Islet precursor cell (in vitro differentiated cells): ENCODE data around the gene TNNI3K.

ENCODE experiments used
- DNase-seq: peaks from one replicate; pipeline ENCODE4 v3.0.0-alpha.2; 2018

The TNNI3K gene

DNA sequence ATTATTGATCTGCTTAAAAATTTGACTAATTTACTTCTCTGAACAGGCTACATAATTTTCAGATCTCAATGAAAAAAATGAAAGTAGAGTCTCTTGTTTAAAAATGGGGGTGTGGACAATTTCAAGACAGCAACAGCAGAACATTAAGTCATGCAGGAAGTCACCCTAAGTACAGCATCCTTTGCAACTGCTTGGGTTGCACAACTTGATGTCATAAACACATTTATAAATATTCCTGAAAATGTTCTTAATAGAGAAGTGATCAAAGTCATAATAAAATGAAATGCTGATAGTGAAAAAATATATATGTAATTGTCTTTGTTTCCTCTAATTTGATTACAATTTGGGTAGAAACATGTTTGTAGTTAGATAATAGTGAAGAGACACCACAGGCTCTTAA is 79.3 kb downstream of the TNNI3K start:
- no peak for DNase-seq

DNA sequence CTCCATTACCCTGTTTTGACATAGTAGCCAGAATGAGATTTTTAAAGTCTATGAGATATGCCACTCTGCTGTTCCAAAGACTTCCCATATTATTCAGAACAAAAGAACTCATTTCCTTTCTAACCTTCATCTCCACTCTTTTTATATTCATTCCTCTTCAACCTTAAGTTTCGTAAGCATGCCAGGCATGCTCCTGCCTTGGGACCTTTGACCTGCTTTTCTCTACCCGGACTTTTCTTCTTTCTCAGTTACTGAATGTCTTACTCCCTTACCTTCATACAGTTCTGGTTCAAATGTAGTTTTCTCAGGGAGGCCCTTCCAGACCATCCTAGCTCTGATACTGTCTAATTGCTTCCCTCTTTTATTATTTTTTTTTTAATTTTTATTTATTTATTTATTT is 81.1 kb downstream of the TNNI3K start:
- DNase-seq, result no peak

DNA sequence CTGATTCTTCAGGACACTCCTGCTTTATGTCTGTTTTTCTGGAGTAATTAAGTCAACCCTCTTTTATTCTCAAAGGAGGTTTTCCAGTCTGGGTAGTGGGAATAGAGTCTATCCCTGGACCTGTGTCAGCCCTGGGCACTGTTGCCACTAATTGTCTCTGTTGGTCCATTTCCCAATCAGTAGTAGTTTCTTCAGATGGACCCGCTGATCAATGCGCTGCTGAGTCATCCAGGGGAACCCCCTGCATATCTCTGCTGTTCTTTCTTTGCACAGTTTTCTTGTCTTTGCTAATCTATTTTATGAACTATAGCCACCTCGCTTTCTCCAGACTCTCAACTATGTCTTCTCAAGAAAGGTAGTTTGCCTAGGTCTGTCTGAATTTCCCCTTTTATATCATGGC is 82.5 kb downstream of the TNNI3K start:
- DNase-seq, result no peak

DNA sequence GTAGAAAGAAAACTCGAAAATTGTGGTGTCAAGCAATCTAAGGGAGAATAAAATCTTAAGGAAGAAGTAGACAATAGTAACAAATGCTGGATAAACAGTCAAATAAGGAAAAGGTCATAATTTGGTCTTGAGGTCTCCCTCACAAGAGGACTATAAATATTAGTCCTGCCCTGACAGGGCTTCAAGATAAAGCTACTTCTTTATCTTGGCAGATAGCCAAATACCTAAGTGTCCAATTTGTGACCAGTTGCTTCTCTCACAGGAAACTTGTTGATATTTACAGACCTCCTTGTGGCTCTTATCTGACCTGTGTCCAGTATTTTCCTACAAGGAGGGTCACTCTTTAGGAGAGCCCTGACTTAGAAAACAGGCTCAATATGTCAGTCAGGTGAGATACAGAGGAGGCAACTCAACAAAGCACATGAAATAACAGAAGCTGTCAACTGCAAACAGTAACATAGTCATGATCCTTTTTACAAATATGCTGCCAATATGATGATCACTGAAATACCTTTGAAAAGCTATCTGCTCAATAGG is 88.8 kb downstream of the TNNI3K start:
- DNase-seq, result no peak

DNA sequence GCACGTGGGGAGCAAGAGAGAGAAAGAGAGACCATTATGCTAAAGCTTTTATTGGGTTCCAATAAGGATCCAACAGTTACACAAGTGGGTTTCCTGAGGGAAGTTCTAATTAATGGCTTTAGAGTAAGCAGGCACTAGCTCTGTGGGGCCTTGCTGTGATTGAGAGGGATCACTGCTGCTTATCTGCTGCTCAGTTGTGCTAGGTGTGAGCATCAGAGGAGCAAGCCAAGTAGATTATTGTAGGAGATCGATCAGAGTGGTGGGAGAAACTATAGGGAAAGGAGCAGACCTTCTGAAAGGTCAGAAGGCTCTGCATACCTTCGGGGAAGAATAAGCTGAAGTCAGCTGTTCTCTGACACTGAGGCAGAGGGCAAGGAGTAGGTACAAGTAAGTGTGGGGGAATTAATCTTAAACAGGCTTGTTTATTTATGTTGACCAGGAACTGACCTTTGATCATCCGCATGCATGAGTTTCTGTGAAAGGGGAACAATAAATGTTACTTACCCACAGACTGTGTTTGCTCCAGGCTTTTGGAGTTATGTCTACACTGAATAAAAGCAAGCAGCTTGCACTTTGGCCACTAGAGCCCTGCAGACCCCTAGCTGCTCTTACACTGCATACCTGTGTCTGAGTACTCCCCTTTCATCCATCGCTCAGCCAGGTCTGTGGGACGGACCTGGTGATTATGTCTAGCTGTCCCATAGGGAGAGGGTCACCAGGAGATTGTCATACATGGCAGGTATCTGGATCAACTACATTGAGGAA is 89.7 kb downstream of the TNNI3K start:
- no peak for DNase-seq

DNA sequence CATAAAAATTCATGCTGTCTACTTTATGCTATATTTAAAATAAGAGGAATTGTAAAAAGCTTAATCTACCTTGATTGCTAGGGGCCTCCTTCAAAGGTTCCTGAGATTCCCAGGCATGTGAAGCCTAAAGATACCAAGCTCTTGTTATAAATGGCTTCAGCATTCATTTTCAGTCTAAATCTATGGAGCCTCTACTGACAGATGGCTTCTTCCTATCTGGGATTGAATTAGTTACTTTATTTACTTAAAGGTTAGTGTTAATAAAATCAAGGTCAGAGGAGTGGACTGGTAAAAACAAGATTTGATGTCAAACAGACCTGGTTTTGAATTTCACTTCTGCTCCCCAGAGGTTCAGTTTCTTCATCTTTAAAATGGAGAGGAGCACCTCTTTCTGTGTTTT is 93.7 kb downstream of the TNNI3K start:
- no peak for DNase-seq

DNA sequence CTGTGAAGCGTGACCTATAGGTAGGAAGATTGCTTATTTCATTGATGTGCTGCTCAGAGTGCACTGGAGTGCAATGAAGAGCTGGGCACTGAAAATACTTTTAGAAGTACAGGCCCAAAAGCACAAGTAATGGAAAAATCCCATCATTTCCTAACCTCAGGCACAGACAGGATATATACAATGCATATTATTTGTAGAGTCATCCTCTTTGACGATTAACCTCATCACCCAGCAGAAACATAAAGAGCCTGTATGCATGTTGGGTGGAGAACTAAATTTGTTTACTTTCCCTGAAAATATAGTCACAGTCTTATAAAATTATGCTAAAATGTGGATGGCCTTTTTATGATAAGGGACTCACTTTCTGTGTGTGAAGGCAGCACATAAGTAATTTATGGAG is 98.1 kb downstream of the TNNI3K start:
- no peak for DNase-seq

DNA sequence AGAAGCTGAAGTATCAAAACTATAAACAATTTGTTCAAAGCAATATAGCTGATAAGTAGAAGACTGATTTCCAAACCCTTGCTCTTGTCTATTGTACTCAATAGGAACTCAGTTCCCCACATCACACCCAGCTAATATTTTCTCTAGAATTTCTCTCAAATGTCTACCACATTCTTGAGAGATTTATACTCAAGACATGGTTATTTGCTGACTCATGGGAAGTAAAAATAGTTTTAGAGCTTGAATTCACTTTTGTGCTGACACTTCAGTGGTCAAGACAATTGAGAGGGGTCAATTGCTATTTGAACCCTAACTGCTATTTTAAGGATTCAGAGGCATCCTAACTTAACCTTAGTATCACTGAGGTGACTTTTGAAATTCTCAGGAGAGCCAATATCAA is 99.0 kb downstream of the TNNI3K start:
- DNase-seq, result no peak

DNA sequence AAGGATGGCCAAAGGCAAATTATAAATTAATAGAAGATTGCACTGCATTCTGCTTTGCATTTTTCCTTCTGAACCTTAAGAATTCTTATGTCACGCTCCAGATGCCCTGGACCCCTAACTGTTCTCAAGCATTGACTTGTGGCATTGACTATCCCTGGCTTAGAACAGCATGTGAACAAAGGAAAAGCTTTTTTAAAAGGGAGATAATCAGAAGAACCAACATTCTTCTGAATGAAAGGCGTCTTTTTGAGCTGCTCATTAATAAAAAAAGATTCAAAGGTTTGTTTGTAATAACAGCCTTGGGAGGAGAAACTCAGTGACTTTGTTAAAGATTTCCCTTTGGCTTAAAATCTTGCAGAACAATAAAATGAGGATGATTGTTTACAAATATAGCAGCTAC is 105.5 kb downstream of the TNNI3K start:
- DNase-seq, result no peak

DNA sequence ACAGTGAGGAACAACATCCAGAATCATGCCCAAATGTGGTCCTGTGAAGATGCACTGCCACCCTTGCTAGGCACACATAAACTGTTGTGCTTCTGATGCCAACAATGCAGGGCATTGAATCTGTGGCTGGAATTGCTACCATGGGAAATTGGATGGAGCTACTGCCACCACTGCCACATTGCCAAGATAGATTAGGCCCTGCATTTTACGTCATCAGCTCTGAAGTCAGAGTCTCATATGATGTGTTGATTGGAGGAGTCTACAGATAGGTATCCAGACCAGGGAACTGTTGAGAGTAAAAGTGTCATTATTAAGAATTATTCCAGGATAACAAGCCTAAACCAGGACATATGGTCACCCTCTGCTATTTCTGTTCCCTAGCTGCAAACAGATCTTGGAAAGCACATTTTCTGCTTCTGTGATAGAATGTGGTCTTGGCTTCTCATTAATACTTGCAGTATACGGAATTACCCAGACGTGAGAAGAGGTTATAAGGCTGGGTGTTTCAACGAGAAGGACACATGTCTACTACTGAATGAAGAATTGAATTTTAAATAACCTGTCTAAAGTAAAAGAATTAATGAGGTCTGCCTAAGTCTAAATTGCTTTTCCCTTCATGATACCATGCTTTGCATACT is 106.6 kb downstream of the TNNI3K start:
- no peak for DNase-seq

DNA sequence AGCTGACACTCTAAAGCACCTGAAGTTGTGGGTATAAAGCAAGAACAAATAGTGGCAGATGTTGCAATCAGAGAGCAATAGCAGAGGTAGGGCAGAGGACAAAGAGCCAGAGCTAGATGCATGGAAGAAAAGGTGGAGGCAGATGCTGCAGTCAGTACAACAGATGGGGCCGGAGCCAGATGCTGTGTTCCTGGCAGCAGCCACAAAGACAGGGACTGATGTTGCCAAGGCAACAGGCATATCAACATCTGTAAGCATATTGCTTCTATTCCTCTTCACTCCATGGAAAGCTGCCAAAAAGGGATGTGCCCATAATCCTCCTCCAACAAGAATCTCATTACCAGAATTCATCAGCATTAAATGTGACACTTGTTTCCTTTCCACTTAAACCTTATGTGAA is 108.0 kb downstream of the TNNI3K start:
- no peak for DNase-seq

DNA sequence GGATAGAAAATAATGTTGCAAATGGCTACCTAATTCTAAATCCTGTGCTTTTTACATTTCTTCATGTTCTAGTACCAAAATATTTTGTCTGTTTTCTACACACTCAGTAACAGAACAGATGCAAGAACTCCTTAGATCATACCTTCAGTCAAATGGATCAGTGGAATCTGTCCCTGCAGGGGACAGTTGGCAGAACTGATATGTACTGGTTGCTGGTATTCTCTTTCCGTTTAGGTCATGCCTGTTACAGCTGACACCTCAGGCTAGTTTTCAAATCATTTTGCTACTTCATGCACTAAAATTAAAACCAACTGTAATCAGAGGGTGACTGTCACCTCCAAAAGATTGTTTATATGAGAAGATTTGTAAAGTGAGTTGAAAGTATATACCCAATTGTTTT is 109.2 kb downstream of the TNNI3K start:
- DNase-seq, result no peak

DNA sequence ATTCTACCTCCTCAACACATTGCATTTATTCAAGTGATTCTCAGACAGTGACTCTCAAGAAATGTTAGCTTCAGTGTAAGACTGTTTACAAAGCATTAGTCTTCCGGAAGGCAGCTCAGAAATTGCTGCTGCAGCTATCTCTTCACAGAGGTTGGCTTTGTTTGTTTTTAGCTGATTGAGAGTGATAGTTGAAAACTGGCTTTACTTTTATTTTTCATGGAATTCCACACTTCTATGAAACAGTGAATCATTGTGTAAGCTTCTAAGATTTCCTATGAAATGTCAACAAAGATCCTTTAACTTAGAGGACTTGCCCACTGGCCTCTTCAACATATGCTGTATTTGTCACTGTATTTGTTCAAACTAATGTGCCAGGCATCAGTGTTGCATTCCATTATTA is 121.3 kb downstream of the TNNI3K start:
- DNase-seq, result no peak

DNA sequence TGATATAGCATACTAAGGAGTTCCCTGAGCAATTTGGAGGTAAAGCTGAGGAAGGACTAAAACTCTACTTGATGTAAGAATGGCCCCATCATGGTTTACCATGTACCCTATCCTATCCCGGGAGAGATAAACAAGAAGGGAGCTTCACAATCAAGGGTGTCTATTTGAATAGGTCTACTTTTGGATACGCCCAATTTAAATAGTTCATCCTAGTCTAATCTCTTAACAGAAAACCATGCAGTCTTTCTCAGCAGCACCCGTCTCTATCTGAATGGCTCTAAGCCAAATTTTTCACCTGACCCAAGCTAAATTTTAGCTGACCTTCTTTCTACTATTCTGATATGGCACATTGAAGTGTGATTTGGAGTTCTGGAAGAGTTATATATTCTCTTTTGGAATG is 122.0 kb downstream of the TNNI3K start:
- no peak for DNase-seq

DNA sequence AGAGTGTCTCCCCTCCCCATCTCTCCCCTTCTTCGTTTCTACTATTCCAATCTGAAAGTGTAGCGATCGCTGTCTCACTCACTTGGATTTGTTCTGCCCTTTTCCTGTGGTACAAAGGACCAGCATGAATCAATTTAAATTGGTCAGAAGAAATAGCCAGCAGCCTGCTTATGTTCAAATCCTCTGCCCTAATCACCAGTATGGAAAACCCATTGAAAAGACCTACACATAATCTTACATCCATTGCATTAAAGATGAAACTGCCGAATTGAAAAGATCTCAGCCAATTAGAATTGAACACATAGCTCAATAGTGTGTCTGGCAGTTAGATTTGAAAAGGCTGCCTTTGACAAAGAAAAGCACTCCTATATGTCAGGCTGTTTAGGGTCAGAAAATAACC is 122.6 kb downstream of the TNNI3K start:
- no peak for DNase-seq

DNA sequence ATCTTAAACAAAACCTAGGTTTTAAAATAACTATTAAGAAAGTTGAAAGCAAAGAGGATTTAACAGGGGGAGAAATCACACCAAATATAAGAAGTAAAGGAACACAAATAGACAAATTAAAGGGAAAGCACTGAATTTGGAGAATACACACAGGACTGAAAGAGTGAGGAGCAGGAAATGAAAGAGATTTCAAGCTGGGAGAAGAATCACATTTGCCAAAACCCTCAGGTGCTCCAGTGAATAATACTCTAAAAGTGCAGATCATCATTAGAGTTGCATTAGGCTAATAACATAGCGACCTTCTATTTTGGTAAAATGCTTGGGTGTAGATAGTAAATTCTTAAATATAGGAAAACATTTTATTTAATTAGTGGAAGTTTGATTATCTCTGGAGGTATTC is 127.5 kb downstream of the TNNI3K start:
- no peak for DNase-seq

DNA sequence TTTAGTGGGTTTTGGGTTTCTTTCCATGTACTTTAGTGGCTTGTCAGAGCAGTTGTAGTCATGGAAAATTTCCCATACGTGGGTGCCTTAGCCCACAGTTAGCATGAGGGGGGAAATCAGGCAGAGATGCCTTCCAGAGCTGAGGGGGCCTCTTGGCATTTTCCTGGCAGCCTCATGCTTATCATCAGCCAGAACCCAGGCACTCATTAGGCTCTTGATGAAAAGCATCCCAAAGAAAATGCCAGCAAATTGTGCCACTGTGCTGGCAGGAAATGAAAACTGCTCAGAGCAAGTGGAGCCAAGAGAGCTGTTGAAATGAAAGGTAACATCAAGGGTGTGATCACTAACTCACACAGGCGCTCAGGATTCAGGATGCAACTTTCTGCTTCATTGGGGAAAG is 128.0 kb downstream of the TNNI3K start:
- DNase-seq, result peak; percentile 56

DNA sequence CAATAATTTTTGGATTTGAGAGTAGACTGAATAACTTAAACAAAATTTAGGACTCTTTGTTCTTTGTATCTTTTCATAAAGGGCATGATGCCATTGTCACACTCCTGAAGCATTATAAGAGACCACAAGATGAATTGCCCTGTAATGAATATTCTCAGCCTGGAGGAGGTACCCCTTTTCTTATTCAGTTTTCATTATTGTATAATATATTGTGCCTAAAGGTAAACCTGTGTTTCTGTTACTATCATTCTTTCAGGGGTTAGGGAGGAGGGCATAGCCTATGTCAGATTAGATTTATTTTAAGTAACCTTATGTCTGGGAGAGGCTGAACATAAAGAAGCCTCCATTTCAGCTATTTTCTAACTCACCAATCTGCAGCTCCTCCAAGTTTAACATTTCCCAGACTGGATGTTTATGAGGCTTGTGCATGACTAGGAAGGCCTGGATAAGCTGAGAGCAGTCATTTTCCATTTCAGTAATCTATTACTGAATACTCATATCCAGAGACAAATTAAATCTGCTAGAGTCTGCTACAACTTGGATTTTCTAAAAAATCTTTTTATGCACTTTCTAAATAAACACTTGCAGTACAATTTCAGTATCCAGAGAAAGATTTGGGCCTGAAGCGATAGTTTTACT is 132.1 kb downstream of the TNNI3K start:
- no peak for DNase-seq

DNA sequence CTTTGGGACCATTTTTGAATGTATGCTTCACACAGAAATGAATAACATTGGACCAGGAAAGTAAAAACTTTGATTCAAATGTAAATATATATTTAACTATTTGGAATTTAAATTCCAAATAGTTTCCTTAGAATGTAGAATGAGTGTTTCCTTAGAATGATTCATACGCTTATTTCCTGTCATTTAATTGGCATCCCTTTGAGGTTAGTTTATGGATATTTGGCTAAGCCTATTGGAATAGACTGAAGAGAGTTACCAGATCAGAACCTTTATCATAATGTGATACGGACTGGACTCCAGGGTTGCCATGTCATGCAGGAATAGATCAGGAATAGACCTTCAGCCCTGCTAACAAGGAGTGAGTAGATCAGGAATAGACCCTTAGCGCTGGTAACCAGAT is 133.1 kb downstream of the TNNI3K start:
- DNase-seq, result no peak

DNA sequence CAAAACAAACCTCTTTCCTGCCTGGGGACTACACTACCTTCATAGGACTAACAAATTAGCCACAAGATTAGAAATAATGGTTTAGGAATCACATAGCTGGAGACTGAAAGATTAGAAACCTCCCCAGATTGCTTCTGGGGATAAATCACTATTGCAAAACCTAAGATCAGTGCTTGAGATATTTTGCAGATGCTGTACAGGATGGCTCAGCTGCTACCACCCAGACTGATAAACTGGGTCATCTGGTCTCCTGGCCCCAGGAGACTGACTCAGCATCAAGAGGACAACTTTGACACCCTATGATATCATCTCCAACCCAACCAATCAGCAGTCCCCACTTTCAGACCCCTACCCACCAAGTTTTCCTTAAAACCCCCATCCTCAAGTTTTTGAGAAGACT is 140.2 kb downstream of the TNNI3K start:
- no peak for DNase-seq

DNA sequence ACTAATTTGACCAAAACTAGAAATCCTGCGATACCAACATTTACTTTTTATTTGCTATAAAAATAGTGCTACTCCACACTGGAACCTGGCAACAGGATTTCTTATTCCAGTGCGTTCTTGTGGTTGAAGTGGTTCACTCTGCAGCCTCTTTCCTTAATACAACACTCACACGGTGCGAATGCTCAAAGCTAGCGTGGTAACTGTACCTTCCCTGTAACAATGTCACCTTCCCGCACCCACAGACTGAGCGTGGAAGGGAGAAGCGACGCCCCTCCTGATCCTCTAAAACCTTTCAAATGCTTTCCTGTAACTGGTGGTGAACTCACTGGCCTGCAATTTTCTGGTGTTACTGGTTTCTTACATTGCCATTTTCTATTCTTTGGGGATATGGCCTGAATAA is 145.1 kb downstream of the TNNI3K start:
- DNase-seq, result no peak

DNA sequence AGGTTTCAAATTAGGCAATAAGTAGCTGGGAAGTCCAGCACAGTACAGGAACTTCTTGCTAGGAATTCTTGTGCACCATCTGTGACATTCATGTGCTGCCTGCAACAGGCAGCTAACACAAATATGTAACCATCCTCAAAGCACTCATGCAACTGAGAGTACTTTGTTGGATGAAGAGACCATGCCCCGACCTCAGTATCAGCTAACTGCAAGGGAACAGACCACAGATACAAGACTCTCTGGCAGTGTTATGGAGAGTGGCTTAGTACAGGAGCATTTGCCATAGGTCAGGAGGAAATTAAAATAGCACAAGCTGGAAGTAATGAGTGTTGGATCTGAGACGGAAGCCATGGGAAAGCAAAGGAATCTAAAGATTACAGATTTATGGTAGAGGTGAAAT is 153.7 kb downstream of the TNNI3K start:
- DNase-seq, result no peak

DNA sequence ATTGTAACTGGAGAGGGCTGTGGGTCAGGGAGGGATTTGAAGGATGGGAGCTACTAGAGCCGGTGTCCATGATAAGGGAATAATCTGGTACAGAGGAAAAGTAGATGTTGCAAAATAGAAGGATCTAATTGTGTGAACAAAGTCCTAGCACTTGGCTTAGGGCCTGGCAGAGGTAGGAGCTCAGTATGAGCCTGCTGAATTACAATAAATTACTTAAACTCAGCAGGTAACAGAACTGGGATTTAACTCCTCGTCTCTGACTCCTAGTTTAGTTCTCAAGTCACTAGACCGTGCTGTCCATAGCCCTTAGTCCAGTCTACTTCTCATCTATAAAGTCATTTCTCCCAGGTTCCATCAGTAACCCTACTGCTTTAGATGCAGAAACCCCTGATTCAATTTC is 157.0 kb downstream of the TNNI3K start:
- no peak for DNase-seq

DNA sequence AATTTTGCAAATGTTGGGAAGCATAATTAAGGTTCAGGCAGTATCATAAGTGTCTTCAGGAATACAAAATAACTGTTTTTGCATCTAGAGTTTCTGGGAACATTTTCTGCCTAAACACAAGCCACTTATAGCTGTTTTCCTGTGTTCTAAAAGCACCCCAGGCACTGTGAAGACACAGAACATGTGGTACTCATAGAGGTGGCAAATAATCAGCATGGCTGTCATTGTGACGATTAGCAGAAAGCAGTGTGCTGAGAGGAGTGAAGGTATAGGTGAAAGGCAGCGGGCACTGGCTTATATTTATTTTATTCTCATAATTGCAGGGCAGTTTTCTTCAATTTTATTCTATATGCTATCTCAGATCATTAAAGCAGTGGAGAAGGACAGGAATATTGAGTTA is 157.7 kb downstream of the TNNI3K start:
- peak; percentile 68 for DNase-seq
